LNCaP clone FGC (cell line): Measurements from ENCODE around the gene SCFD2.
A peak's percentile ranks its signal among the peaks of the same experiment; 100 is the strongest.

Experiments
- DNase-seq: peaks from one replicate; pipeline ENCODE4 v3.0.0-alpha.2; 2011; ENCODE audit warnings: low read depth
- H3K4me3 ChIP-seq: 2 replicates; pipeline ENCODE4 v1.5.1; 2011; ENCODE audit warnings: mild to moderate bottlenecking, low read depth, low read length, control low read depth
- CTCF ChIP-seq: IDR thresholded peaks from 2 replicates; pipeline ENCODE4 v1.5.1; 2012; ENCODE audit warnings: mild to moderate bottlenecking; ENCODE audit not compliant: control insufficient read depth, insufficient read depth; ENCODE audit errors: extremely low read depth

The SCFD2 gene

GRCh38 chr4:53371843-53372521 lies 6.1 kb upstream of the SCFD2 start:
- no peak overlapping the region for H3K4me3 ChIP-seq
- no peak for DNase-seq
- TF ChIP-seq CTCF = no peak

GRCh38 chr4:53371049-53371448 lies 5.2 kb upstream of the SCFD2 start:
- H3K4me3 ChIP-seq = no peak overlapping the region
- TF ChIP-seq CTCF = no peak
- no peak for DNase-seq

- DNase-seq = no peak
- no peak for TF ChIP-seq CTCF
- no peak overlapping the region for H3K4me3 ChIP-seq
Measured at GRCh38 chr4:53367721-53368120, 1.9 kb upstream of the SCFD2 start.

GRCh38 chr4:53366301-53366716 lies 448 bp upstream of the SCFD2 start:
- peak overlapping the region; percentile 99 for H3K4me3 ChIP-seq
- TF ChIP-seq CTCF = no peak
- no peak for DNase-seq

GRCh38 chr4:53365121-53365485 lies 758 bp downstream of the SCFD2 start:
- no peak for TF ChIP-seq CTCF
- H3K4me3 ChIP-seq = peak overlapping the region; percentile 99
- DNase-seq = no peak

- DNase-seq = no peak
- H3K4me3 ChIP-seq = peak overlapping the region; percentile 99
- TF ChIP-seq CTCF = no peak
Measured at GRCh38 chr4:53364624-53365023, 1.2 kb downstream of the SCFD2 start.

GRCh38 chr4:53362093-53362492 lies 3.8 kb downstream of the SCFD2 start:
- DNase-seq = no peak
- no peak overlapping the region for H3K4me3 ChIP-seq
- TF ChIP-seq CTCF = no peak
